A549 treated with CpdA at 1 μM for 4 hours (cell line): ENCODE results near the gene DENND2D. TPM values are rescaled to one million over a fixed set of nuclear protein-coding genes. Genes with fewer than 3 reads are reported as not detected.

Source experiments
- total RNA-seq: library from RNA; stranded (reverse); fragments of 200-300 nt; extraction: Qiagen RNA extraction; gene quantifications from 5 replicates; pipeline ENCODE4 v1.2.3, GENCODE V29; 2022; ENCODE audit warnings: low read depth

The DENND2D gene, protein sequence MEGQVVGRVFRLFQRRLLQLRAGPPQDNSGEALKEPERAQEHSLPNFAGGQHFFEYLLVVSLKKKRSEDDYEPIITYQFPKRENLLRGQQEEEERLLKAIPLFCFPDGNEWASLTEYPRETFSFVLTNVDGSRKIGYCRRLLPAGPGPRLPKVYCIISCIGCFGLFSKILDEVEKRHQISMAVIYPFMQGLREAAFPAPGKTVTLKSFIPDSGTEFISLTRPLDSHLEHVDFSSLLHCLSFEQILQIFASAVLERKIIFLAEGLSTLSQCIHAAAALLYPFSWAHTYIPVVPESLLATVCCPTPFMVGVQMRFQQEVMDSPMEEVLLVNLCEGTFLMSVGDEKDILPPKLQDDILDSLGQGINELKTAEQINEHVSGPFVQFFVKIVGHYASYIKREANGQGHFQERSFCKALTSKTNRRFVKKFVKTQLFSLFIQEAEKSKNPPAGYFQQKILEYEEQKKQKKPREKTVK
- 1.1 to 1.6 TPM (median 1.5 TPM) in 5 replicates for total RNA-seq

DNA sequence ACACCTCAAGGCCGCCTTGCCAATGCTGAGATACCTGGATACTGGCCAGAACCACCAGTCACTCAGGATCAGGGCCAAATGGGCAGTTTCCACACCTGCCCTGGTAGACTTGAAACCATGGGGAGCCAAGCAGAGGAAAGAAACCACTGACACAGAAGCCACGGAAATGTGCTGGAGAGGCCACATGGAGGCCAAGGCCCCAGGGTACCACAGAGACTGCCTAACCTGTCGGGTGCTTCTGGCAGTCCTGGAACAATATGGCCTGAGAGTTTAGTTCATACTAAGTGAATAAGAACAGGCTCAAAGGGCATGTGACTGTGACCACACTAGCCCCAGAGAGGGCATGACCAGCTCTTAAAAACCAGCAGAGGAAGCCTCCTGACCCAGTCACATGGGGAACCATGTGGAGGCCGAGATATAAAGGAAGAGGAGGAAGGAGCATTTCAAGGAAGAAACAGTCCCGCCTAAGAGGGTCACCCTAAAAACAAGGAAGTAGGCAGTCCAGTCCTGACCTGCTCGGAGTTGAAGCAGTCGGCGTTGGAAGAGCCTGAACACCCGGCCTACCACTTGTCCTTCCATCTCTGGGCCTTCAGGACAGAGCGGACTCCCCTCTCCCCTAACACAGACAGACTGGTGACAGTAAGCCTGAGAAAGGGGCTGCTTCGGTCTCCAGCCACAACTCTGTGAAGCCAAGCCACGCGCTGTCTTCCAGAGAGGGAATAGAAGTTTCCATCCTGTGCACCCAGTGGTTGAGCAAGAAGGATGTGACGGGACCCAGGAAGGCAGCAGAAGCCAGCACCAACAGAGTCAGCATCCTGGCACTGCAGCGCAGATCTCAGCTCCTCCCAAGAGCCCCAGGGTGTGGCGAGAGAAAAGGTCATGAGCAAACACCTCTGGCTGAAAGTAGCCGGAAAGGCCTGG is at the start of gene DENND2D:
Gene DENND2D, minus strand, starts transcription at position 766 of the 921 bp plus-strand sequence. Its CDS starts 187 bp downstream, at position 579.

DNA sequence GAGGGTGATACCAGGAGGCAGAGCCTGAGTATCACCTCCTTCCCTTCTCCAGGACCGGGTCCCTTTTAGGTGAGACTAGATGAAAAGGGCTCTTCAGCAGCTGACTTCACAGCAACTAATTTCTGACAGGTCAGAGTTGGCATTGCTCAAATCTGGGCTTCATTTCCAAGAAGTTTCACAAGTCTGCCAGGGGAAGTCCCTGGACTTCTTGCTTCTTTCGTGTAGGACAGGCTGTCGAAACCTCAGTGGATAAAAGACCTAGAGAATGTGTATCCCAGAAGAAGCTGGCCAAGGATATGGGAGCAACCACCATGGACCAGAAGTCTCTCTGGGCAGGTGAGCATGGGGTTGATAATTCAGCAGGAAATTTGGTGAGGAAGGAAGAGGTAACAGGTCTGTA is 27.0 kb upstream of the DENND2D start, which contains the start of gene CHI3L2:
Gene CHI3L2, plus strand, starts transcription at position 280 of the 400 bp plus-strand sequence. Its CDS starts 17 bp downstream, at position 297.

GRCh38 chr1:111139956-111140679 is 60.3 kb downstream of the DENND2D start, which contains the start of the genes CEPT1 and DRAM2:
TSS of gene CEPT1 (plus strand) at chr1:111140223. CDS start at chr1:111147715, 7,492 bp downstream.
TSS of gene DRAM2 (minus strand) at chr1:111140093. CDS start at chr1:111131554, 8,539 bp downstream.

Other genes with a start within 250 kb of the DENND2D start
- gene LRIF1, start 236.7 kb downstream of the DENND2D start, total RNA-seq = 16.3 to 26.2 TPM (median 20.2 TPM) in 5 replicates
- gene DRAM2, start 60.6 kb downstream of the DENND2D start, total RNA-seq = 19.1 to 20.2 TPM (median 19.5 TPM) in 5 replicates
- gene CEPT1, start 60.4 kb downstream of the DENND2D start, total RNA-seq = 11.8 to 14.9 TPM (median 14.1 TPM) in 5 replicates
- 0.25 to 0.54 TPM (median 0.38 TPM) in 4 of 5 replicates, not detected in the other for gene CHI3L2, start 27.1 kb upstream of the DENND2D start, total RNA-seq
- gene CHIA, start 90.2 kb upstream of the DENND2D start, total RNA-seq = not detected in 5 replicates
- gene OVGP1, start 227.1 kb upstream of the DENND2D start, total RNA-seq = 1.0 to 1.4 TPM (median 1.1 TPM) in 5 replicates
- 31.7 to 54.9 TPM (median 53.1 TPM) in 5 replicates for gene WDR77, start 248.6 kb upstream of the DENND2D start, total RNA-seq
- gene ATP5PB, start 248.8 kb upstream of the DENND2D start, total RNA-seq = 233 to 263 TPM (median 253 TPM) in 5 replicates